HUES48 (cell line): ENCODE results near the gene MADCAM1.

ENCODE experiments used
- H3K27ac ChIP-seq: one replicate; pipeline ENCODE4 v1.7.0; 2013; ENCODE audit warnings: low read depth, low read length, inconsistent platforms
- H3K27me3 ChIP-seq: 2 replicates; pipeline ENCODE4 v1.6.1; 2013; ENCODE audit warnings: mild to moderate bottlenecking, low read length; ENCODE audit not compliant: control insufficient read depth, insufficient read depth
- H3K36me3 ChIP-seq: 2 replicates; pipeline ENCODE4 v1.6.1; 2013; ENCODE audit warnings: low read length; ENCODE audit not compliant: control insufficient read depth, insufficient read depth
- H3K4me1 ChIP-seq: 2 replicates; pipeline ENCODE4 v1.6.1; 2013; ENCODE audit warnings: mild to moderate bottlenecking, low read length; ENCODE audit not compliant: control insufficient read depth, insufficient read depth
- H3K4me3 ChIP-seq: 2 replicates; pipeline ENCODE4 v1.5.1; 2013; ENCODE audit warnings: mild to moderate bottlenecking, low read depth, low read length
- H3K9ac ChIP-seq: 2 replicates; pipeline ENCODE4 v1.6.1; 2013; ENCODE audit warnings: mild to moderate bottlenecking, low read depth, low read length, moderate library complexity
- H3K9me3 ChIP-seq: 2 replicates; pipeline ENCODE4 v1.6.1; 2013; ENCODE audit warnings: low read length; ENCODE audit not compliant: control insufficient read depth, insufficient read depth

The MADCAM1 gene

GRCh38 chr19:538641-539428 lies 42.5 kb downstream of the MADCAM1 start:
- H3K9ac ChIP-seq, result no peak overlapping the region
- no peak overlapping the region for H3K4me3 ChIP-seq
- no peaks in the 10 kb centered on the region; the same call in 1 of the 2 replicates for H3K4me1 ChIP-seq
- no peaks in the 10 kb centered on the region for H3K27me3 ChIP-seq
- no peaks in the 10 kb centered on the region for H3K9me3 ChIP-seq
- no peak overlapping the region for H3K27ac ChIP-seq
- H3K36me3 ChIP-seq, result peaks cover 61% of the 10 kb centered on the region

GRCh38 chr19:539429-540030 lies 43.2 kb downstream of the MADCAM1 start:
- no peaks in the 10 kb centered on the region for H3K9me3 ChIP-seq
- H3K4me1 ChIP-seq, result no peaks in the 10 kb centered on the region
- H3K4me3 ChIP-seq, result no peak overlapping the region
- H3K27me3 ChIP-seq, result no peaks in the 10 kb centered on the region
- H3K9ac ChIP-seq, result no peak overlapping the region
- H3K36me3 ChIP-seq, result peaks cover 61% of the 10 kb centered on the region
- no peak overlapping the region for H3K27ac ChIP-seq

GRCh38 chr19:540867-541637 lies 44.8 kb downstream of the MADCAM1 start:
- no peak overlapping the region for H3K4me3 ChIP-seq
- H3K27ac ChIP-seq, result no peak overlapping the region
- no peaks in the 10 kb centered on the region for H3K9me3 ChIP-seq
- H3K27me3 ChIP-seq, result no peaks in the 10 kb centered on the region
- no peak overlapping the region for H3K9ac ChIP-seq
- H3K36me3 ChIP-seq, result peaks cover 49% of the 10 kb centered on the region
- no peaks in the 10 kb centered on the region for H3K4me1 ChIP-seq

- no peak overlapping the region for H3K27ac ChIP-seq
- peaks cover 42% of the 10 kb centered on the region for H3K36me3 ChIP-seq
- no peak overlapping the region for H3K4me3 ChIP-seq
- H3K4me1 ChIP-seq, result no peaks in the 10 kb centered on the region
- H3K27me3 ChIP-seq, result no peaks in the 10 kb centered on the region
- H3K9ac ChIP-seq, result no peak overlapping the region
- H3K9me3 ChIP-seq, result no peaks in the 10 kb centered on the region
Measured at GRCh38 chr19:541699-542098, 45.4 kb downstream of the MADCAM1 start.

- Histone ChIP-seq H3K9me3 (no peaks in the 10 kb centered on the region), H3K36me3 (peaks cover 38% of the 10 kb centered on the region), H3K27ac (no peak overlapping the region), H3K9ac (no peak overlapping the region), H3K4me3 (no peak overlapping the region), H3K4me1 (no peaks in the 10 kb centered on the region), H3K27me3 (no peaks in the 10 kb centered on the region)
Measured at GRCh38 chr19:542173-542866, 46.0 kb downstream of the MADCAM1 start.

- Histone ChIP-seq H3K9ac (no peak within 1 kb of the TSS), H3K27me3 (no peaks in the 10 kb centered on the region), H3K27ac (no peak within 1 kb of the TSS), H3K36me3 (peaks cover 22% of the 10 kb centered on the region), H3K9me3 (no peaks in the 10 kb centered on the region), H3K4me3 (no peak within 1 kb of the TSS), H3K4me1 (no peaks in the 10 kb centered on the region)
Measured at GRCh38 chr19:543910-544608, 47.8 kb downstream of the MADCAM1 start, which contains the start of gene GZMM. Gene GZMM (plus strand): TSS chr19:544053. CDS start chr19:544072, 19 bp downstream.

- H3K36me3 ChIP-seq, result peaks cover 5% of the 10 kb centered on the region; the same call in 1 of the 2 replicates
- no peak overlapping the region for H3K27ac ChIP-seq
- H3K9me3 ChIP-seq, result no peaks in the 10 kb centered on the region
- H3K4me1 ChIP-seq, result no peaks in the 10 kb centered on the region
- H3K27me3 ChIP-seq, result no peaks in the 10 kb centered on the region
- no peak overlapping the region for H3K4me3 ChIP-seq
- no peak overlapping the region for H3K9ac ChIP-seq
Measured at GRCh38 chr19:547117-547516, 50.8 kb downstream of the MADCAM1 start.

- Histone ChIP-seq H3K9ac (no peak overlapping the region), H3K9me3 (no peaks in the 10 kb centered on the region), H3K27ac (no peak overlapping the region), H3K4me1 (no peaks in the 10 kb centered on the region), H3K27me3 (no peaks in the 10 kb centered on the region), H3K4me3 (no peak overlapping the region), H3K36me3 (no peaks in the 10 kb centered on the region)
Measured at GRCh38 chr19:547836-548720, 51.8 kb downstream of the MADCAM1 start.

GRCh38 chr19:548886-549830 lies 52.9 kb downstream of the MADCAM1 start:
- H3K27ac ChIP-seq, result no peak overlapping the region
- H3K36me3 ChIP-seq, result no peaks in the 10 kb centered on the region
- H3K9me3 ChIP-seq, result no peaks in the 10 kb centered on the region
- H3K9ac ChIP-seq, result no peak overlapping the region
- H3K4me3 ChIP-seq, result no peak overlapping the region
- H3K27me3 ChIP-seq, result no peaks in the 10 kb centered on the region
- no peaks in the 10 kb centered on the region for H3K4me1 ChIP-seq
